Heart left ventricle (tissue), 13 donors: ENCODE measurements around the gene VKORC1L1.
"Not testable (repeated sequence)": the region's sequence is repeated elsewhere in the genome, so short reads cannot be mapped to it uniquely, and the experiment has no call there.

Source experiments
- POLR2A ChIP-seq, 2 donors: fragments of 450-650 bp; IDR thresholded peaks; one replicate each; pipeline ENCODE4 v1.6.1; 2017; ENCODE audit warnings: antibody characterized with exemption in 2 of 2, mild to moderate bottlenecking in 2 of 2, moderate library complexity in 2 of 2
- TF ChIP-seq, protein P1 (sequence below), 12 donors: fragments of 200-600 bp; sonication (generic) in 4 of 12; IDR thresholded peaks; one replicate each; pipeline versions ENCODE4 v1.5.0 to v1.8.0; 2018 to 2022; ENCODE audit warnings: antibody characterized with exemption in 12 of 12, mild to moderate bottlenecking in 5 of 12
- donor health status: ischemic (EF 13 %, LVEDD 7.1; RV severe dilation, severe dysfunction).
- donor health status: DM: no; HTN: yes; CAD: no.
- donor health status: DM: no; HTN: no; CAD: no.
- donor health status: ischemic (EF 25% LVEDD 6.9; RV normal size, moderate dysfunction).
- donor health status: ischemic (EF 25% LVEDD 5.7; RV mildly dilated, moderate dysfunction).
- donor health status: ischemic (EF 35%, LVEDD 5.7; RV mildly dilated, moderate dysfunction).
- donor health status: nonischemic (EF 11% LVEDD 7.7; RV severe dilation, severe dysfunction).
- donor health status: DM: yes; HTN: yes; CAD: no.
- donor health status: PGD.
- donor health status: ischemic (EF 29% LVEDD 5.4; RV normal size, mild dysfunction).
- donor health status: nonischemic (EF 23%, LVEDD 6.1; RV moderate dilation, normal function).

DNA sequence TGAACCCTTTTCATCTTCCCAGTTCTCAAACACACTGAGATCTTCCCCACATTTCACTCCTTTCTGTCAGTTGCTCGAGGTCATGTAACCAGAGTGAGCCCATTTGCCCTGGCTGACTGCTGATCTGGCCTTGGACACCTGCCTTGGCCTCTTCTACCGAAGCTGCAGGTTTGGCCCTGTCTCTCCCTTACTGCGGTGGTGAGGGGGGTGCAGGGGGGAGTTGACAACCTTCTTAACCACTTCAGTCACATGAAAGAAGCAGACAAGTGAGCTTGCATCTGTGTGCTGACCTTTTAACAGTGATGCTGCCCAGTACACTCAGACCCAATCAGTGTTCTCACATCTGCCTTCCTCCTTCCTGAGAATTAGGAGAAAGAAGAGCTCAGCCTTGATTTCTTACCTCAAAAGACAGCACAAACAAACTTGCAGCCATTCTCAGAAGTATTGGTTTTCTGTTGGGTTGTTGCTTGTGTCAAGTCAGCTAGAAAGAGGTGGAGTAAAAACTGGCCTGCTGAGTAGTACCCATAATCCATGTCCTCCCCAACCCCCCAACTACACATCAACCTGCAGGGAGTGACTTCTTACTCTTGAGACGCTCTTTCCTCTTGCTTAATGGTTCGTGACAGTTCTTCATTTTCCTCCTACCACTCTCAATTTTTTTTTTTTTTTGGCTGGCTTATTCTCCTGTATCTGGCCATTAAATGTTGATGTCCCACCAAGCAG, 15.7 kb downstream of the VKORC1L1 start:
- TF ChIP-seq, protein P1, sequence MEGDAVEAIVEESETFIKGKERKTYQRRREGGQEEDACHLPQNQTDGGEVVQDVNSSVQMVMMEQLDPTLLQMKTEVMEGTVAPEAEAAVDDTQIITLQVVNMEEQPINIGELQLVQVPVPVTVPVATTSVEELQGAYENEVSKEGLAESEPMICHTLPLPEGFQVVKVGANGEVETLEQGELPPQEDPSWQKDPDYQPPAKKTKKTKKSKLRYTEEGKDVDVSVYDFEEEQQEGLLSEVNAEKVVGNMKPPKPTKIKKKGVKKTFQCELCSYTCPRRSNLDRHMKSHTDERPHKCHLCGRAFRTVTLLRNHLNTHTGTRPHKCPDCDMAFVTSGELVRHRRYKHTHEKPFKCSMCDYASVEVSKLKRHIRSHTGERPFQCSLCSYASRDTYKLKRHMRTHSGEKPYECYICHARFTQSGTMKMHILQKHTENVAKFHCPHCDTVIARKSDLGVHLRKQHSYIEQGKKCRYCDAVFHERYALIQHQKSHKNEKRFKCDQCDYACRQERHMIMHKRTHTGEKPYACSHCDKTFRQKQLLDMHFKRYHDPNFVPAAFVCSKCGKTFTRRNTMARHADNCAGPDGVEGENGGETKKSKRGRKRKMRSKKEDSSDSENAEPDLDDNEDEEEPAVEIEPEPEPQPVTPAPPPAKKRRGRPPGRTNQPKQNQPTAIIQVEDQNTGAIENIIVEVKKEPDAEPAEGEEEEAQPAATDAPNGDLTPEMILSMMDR (IDR thresholded peaks at IDR 0.05): not testable (repeated sequence)
- not testable (repeated sequence) for TF ChIP-seq POLR2A (IDR thresholded peaks at IDR 0.05)
